ENCODE measurements around the gene MECR. TPM values are rescaled to one million over a fixed set of nuclear protein-coding genes. Genes with fewer than 3 reads are reported as not detected.

MECR gene
- total and polyA plus RNA-seq, 10 of the 15 experiments (the other 5 are each of a cell fraction or from before 2014, with no cell fraction given): 7.6 to 66.3 (median 38.7) TPM

DNA sequence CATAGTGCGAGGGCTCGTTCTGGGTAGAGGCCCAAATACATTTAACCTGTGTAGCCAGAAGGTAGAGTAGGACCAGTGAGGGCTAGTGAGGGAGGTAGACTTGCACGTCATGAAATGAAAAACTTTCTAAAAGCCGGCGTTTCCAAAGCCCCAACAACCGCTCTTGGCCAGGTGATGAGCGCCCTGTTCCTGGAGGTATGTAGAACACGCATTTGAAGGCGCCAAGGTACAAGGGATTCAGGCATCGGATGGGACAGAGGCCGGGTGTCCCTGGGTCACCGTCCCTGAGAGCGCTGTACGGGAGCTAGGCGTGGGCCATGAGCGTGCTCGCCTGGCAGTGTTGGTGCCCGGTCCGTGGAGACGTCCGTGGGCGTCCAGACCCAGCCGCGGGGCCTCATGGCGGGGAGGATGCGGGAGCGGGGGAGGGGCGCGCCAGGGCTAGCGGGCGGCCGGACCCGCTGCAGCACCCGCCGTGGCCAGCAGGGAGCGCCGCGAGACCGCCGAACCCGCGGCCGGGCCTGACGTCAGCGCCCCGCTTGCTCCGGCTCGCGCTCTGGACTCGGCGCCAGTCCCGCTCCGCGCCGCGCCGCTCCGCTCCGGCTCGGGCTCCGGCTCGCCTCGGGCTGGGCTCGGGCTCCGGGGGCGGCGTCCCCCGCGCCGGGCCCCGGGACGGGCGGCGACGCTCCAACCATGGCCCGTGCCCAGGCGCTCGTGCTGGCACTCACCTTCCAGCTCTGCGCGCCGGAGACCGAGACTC is 5.4 kb upstream of the MECR start, which contains the start of gene PTPRU (continued):
- TF ChIP-seq, protein P1, sequence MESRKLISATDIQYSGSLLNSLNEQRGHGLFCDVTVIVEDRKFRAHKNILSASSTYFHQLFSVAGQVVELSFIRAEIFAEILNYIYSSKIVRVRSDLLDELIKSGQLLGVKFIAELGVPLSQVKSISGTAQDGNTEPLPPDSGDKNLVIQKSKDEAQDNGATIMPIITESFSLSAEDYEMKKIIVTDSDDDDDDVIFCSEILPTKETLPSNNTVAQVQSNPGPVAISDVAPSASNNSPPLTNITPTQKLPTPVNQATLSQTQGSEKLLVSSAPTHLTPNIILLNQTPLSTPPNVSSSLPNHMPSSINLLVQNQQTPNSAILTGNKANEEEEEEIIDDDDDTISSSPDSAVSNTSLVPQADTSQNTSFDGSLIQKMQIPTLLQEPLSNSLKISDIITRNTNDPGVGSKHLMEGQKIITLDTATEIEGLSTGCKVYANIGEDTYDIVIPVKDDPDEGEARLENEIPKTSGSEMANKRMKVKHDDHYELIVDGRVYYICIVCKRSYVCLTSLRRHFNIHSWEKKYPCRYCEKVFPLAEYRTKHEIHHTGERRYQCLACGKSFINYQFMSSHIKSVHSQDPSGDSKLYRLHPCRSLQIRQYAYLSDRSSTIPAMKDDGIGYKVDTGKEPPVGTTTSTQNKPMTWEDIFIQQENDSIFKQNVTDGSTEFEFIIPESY (IDR thresholded peaks at IDR 0.05): no peak
- TF ChIP-seq IKZF1 (conservative IDR thresholded peaks at IDR 0.05): peak; percentile 62
- peak; percentile 35 for TF ChIP-seq HDAC6 (IDR thresholded peaks at IDR 0.05; ENCODE audit: unreplicated experiment)
- TF ChIP-seq POLR2AphosphoS2 (IDR thresholded peaks at IDR 0.05; ENCODE audit: low read depth, low read length): no peak
- peak; percentile 64; the same call in 1 of the 2 replicates for TF ChIP-seq DPF2 (IDR thresholded peaks at IDR 0.05)
- peak; percentile 87 for TF ChIP-seq LARP7 (IDR thresholded peaks at IDR 0.05)
- TF ChIP-seq, protein P2, sequence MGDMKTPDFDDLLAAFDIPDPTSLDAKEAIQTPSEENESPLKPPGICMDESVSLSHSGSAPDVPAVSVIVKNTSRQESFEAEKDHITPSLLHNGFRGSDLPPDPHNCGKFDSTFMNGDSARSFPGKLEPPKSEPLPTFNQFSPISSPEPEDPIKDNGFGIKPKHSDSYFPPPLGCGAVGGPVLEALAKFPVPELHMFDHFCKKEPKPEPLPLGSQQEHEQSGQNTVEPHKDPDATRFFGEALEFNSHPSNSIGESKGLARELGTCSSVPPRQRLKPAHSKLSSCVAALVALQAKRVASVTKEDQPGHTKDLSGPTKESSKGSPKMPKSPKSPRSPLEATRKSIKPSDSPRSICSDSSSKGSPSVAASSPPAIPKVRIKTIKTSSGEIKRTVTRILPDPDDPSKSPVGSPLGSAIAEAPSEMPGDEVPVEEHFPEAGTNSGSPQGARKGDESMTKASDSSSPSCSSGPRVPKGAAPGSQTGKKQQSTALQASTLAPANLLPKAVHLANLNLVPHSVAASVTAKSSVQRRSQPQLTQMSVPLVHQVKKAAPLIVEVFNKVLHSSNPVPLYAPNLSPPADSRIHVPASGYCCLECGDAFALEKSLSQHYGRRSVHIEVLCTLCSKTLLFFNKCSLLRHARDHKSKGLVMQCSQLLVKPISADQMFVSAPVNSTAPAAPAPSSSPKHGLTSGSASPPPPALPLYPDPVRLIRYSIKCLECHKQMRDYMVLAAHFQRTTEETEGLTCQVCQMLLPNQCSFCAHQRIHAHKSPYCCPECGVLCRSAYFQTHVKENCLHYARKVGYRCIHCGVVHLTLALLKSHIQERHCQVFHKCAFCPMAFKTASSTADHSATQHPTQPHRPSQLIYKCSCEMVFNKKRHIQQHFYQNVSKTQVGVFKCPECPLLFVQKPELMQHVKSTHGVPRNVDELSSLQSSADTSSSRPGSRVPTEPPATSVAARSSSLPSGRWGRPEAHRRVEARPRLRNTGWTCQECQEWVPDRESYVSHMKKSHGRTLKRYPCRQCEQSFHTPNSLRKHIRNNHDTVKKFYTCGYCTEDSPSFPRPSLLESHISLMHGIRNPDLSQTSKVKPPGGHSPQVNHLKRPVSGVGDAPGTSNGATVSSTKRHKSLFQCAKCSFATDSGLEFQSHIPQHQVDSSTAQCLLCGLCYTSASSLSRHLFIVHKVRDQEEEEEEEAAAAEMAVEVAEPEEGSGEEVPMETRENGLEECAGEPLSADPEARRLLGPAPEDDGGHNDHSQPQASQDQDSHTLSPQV (IDR thresholded peaks at IDR 0.05): 0 out of 2 replicates have a peak, but pooled peaks have one; percentile 62
- no peak for TF ChIP-seq SREBF2 (IDR thresholded peaks at IDR 0.05; ENCODE audit: low read length)
- no peak for TF ChIP-seq YBX1 (IDR thresholded peaks at IDR 0.05)
- TF ChIP-seq, protein P3, sequence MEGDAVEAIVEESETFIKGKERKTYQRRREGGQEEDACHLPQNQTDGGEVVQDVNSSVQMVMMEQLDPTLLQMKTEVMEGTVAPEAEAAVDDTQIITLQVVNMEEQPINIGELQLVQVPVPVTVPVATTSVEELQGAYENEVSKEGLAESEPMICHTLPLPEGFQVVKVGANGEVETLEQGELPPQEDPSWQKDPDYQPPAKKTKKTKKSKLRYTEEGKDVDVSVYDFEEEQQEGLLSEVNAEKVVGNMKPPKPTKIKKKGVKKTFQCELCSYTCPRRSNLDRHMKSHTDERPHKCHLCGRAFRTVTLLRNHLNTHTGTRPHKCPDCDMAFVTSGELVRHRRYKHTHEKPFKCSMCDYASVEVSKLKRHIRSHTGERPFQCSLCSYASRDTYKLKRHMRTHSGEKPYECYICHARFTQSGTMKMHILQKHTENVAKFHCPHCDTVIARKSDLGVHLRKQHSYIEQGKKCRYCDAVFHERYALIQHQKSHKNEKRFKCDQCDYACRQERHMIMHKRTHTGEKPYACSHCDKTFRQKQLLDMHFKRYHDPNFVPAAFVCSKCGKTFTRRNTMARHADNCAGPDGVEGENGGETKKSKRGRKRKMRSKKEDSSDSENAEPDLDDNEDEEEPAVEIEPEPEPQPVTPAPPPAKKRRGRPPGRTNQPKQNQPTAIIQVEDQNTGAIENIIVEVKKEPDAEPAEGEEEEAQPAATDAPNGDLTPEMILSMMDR (IDR thresholded peaks at IDR 0.05 in 2 of 3, conservative IDR thresholded peaks at IDR 0.05 in 1 of 3; ENCODE audit: control insufficient read depth in 2 of 3, extremely low read depth in 1 of 3, insufficient read depth in 1 of 3, low read depth in 3 of 3, low read length in 3 of 3): peak; percentile 53 to 79 (median 58); a peak in 5 of 6 replicates
- TF ChIP-seq ZNF24 (IDR thresholded peaks at IDR 0.05): 0 out of 2 replicates have a peak, but pooled peaks have one; percentile 19
- peak; percentile 35; the same call in 1 of the 2 replicates for TF ChIP-seq CREM (IDR thresholded peaks at IDR 0.05; ENCODE audit: low read depth)
- peak; percentile 69 for TF ChIP-seq YY1 (IDR thresholded peaks at IDR 0.05; ENCODE audit: low read depth, low read length)
- TF ChIP-seq CHD4 (IDR thresholded peaks at IDR 0.05): no peak
- peak; percentile 32 for TF ChIP-seq RELA (IDR thresholded peaks at IDR 0.05; ENCODE audit: borderline replicate concordance, partially characterized antibody)
- peak; percentile 40; the same call in 1 of the 2 replicates for TF ChIP-seq JUND (IDR thresholded peaks at IDR 0.05; ENCODE audit: low read depth, low read length)
- TF ChIP-seq NR2C1 (IDR thresholded peaks at IDR 0.05): 0 out of 2 replicates have a peak, but pooled peaks have one; percentile 8
